Calu3 (cell line): ENCODE data around the gene CNTNAP2. TPM values are rescaled to one million over a fixed set of nuclear protein-coding genes. Genes with fewer than 3 reads are reported as not detected.

Experiments
- BruUV-seq: library from RNA; stranded (reverse); fragments of 400-500 nt; replicated peaks from 2 replicates; lab custom pipeline; 2021; lab: Mats Ljungman, UMichigan
- CTCF ChIA-PET: fragments of 300-600 bp; sonication (Branson Sonifier 250); formaldehyde crosslinking; loops from one replicate; lab custom pipeline; 2022; ENCODE audit warnings: antibody characterized with exemption; lab: Charles Lee
- DNase-seq: peaks from one replicate; pipeline ENCODE4 v3.0.0; 2022
- H3K27ac Mint-ChIP-seq: one replicate; pipeline ENCODE4 v1.8.0; 2022; ENCODE audit warnings: mixed read lengths; ENCODE audit not compliant: unreplicated experiment
- H3K27me3 Mint-ChIP-seq: one replicate; pipeline ENCODE4 v1.8.0; 2022; ENCODE audit warnings: mixed read lengths; ENCODE audit not compliant: unreplicated experiment
- H3K36me3 Mint-ChIP-seq: one replicate; pipeline ENCODE4 v1.8.0; 2022; ENCODE audit warnings: mild to moderate bottlenecking, moderate library complexity, mixed read lengths; ENCODE audit not compliant: insufficient read depth, unreplicated experiment
- H3K4me1 Mint-ChIP-seq: one replicate; pipeline ENCODE4 v1.8.0; 2022; ENCODE audit warnings: mild to moderate bottlenecking, low read depth, mixed read lengths; ENCODE audit not compliant: unreplicated experiment
- H3K4me3 Mint-ChIP-seq: one replicate; pipeline ENCODE4 v1.8.0; 2022; ENCODE audit warnings: mild to moderate bottlenecking, low read depth, moderate library complexity, mixed read lengths; ENCODE audit not compliant: unreplicated experiment
- H3K9me3 Mint-ChIP-seq: one replicate; pipeline ENCODE4 v1.8.0; 2022; ENCODE audit warnings: low read depth, mixed read lengths; ENCODE audit not compliant: unreplicated experiment
- intact Hi-C: fragments of 100-400 bp; cut with micrococcal nuclease; formaldehyde crosslinking; loops from one replicate; pipeline ENCODE4 v1.10.0; 2022; ENCODE audit not compliant: unreplicated experiment
- total RNA-seq: library from RNA; stranded (reverse); gene quantifications from 2 replicates; pipeline ENCODE4 v1.2.3, GENCODE V29; 2022
- TF ChIP-seq, protein P1 (sequence below): fragments of 200-600 bp; IDR thresholded peaks from one replicate; pipeline ENCODE4 v1.8.0; 2022; ENCODE audit warnings: antibody characterized with exemption; ENCODE audit not compliant: unreplicated experiment

The CNTNAP2 gene
- total RNA-seq, 1 experiment from 2014 or later, result 1.1 TPM

DNA sequence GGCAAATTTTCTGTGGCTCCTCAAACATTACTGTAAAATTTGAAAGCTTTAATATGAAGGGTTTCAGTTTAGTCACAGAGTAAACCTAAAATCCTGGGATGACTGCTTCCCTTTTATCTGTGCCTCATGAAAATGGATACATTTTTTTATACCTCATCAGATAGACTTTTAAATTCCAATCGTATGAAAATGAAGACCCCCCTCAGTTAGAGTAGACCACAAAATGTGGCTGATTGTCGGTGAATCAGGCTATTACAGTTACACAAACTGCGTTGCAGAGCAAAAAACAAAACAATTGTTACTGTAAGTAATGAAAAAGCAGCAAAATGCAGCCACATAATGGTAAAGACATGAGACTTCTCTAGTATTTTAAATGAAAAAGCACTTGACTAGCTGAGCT is 296.2 kb downstream of the CNTNAP2 start:
- CTCF ChIA-PET, result interaction anchor here (0.5 kb wide), 1 partner anchor 56 kb away, joined by 4 read pairs; no protein-coding TSS in a partner anchor
- BruUV-seq, result no TSS peak
- H3K36me3 Mint-ChIP-seq, result no peaks in the 10 kb centered on the region
- H3K4me1 Mint-ChIP-seq, result no peaks in the 10 kb centered on the region
- DNase-seq, result no peak
- TF ChIP-seq, protein P1, sequence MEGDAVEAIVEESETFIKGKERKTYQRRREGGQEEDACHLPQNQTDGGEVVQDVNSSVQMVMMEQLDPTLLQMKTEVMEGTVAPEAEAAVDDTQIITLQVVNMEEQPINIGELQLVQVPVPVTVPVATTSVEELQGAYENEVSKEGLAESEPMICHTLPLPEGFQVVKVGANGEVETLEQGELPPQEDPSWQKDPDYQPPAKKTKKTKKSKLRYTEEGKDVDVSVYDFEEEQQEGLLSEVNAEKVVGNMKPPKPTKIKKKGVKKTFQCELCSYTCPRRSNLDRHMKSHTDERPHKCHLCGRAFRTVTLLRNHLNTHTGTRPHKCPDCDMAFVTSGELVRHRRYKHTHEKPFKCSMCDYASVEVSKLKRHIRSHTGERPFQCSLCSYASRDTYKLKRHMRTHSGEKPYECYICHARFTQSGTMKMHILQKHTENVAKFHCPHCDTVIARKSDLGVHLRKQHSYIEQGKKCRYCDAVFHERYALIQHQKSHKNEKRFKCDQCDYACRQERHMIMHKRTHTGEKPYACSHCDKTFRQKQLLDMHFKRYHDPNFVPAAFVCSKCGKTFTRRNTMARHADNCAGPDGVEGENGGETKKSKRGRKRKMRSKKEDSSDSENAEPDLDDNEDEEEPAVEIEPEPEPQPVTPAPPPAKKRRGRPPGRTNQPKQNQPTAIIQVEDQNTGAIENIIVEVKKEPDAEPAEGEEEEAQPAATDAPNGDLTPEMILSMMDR, result no peak
- H3K27me3 Mint-ChIP-seq, result no peaks in the 10 kb centered on the region
- H3K4me3 Mint-ChIP-seq, result no peak overlapping the region
- H3K9me3 Mint-ChIP-seq, result peaks cover 2% of the 10 kb centered on the region
- intact Hi-C loops, result no loop called here
- no peak overlapping the region for H3K27ac Mint-ChIP-seq

DNA sequence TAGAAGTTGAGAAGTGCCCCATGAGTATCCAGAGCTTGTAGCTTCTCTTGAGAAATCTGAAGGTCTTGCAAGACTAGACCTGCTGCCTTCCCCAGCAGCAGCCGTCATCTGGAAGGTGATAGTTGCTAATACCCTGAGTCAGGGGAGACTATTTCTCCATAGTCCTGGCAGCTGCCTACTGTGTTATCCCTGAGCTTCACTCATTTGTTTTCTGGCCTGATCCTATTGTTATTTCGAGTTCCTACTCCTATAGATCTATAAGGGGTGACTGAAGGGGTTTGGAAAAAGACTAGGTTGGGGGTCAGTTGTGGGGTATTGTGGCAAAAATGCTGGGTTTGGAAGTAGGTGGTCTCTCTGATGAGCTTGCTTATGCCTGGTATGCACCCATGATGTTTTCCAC is 297.8 kb downstream of the CNTNAP2 start:
- no peaks in the 10 kb centered on the region for H3K36me3 Mint-ChIP-seq
- H3K4me1 Mint-ChIP-seq, result no peaks in the 10 kb centered on the region
- H3K27ac Mint-ChIP-seq, result no peak overlapping the region
- TF ChIP-seq, protein P1, result no peak
- peaks cover 2% of the 10 kb centered on the region for H3K9me3 Mint-ChIP-seq
- intact Hi-C loops, result no loop called here
- no peak for DNase-seq
- CTCF ChIA-PET, result no interaction called here
- H3K27me3 Mint-ChIP-seq, result no peaks in the 10 kb centered on the region
- H3K4me3 Mint-ChIP-seq, result no peak overlapping the region
- BruUV-seq, result no TSS peak

DNA sequence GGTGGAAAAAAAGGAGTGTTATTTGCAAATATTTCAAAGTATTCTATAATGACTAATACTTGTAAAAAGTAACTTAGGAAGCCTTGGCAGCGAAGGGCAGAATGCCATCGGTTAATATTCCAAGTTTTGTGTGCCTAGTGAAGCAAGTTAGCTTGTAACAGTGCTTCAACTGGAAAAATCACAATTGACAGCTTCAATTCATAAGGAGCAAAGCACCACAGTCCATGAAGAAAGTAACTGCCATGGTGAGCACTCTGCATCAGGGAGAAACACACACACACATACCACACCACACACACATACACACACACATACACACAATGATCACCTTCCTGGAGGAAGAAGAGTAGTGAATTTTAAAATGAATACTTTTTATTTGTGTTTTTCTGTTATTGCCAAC is 298.3 kb downstream of the CNTNAP2 start:
- Mint-ChIP-seq H3K4me3 (no peak overlapping the region), H3K9me3 (peaks cover 2% of the 10 kb centered on the region), H3K36me3 (no peaks in the 10 kb centered on the region), H3K4me1 (no peaks in the 10 kb centered on the region), H3K27me3 (no peaks in the 10 kb centered on the region), H3K27ac (no peak overlapping the region)
- CTCF ChIA-PET, result no interaction called here
- TF ChIP-seq, protein P1, result no peak
- intact Hi-C loops, result no loop called here
- DNase-seq, result no peak
- BruUV-seq, result no TSS peak

DNA sequence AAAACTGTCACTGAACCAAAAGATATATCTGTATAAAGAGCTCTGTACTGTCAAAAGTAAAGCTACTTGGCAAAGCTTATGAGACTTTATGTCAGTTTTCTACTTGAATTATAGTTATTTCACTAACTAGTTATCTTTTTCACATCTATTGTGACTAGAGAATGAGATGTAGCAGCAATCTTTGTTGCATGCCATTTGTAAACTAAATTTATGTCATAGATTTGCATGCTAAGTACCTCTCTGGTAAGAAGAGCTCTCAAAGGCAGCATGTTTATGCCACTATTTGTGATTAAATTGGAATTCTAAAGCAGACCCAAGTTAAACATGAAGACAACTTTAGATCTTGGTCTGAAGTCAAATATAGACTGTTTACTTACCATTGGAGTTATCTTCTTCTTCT is 300.6 kb downstream of the CNTNAP2 start:
- TF ChIP-seq, protein P1, result no peak
- H3K4me3 Mint-ChIP-seq, result no peak overlapping the region
- no peak for DNase-seq
- no peaks in the 10 kb centered on the region for H3K27me3 Mint-ChIP-seq
- H3K4me1 Mint-ChIP-seq, result no peaks in the 10 kb centered on the region
- H3K27ac Mint-ChIP-seq, result no peak overlapping the region
- intact Hi-C loops, result no loop called here
- H3K9me3 Mint-ChIP-seq, result peaks cover 2% of the 10 kb centered on the region
- H3K36me3 Mint-ChIP-seq, result no peaks in the 10 kb centered on the region
- CTCF ChIA-PET, result no interaction called here
- no TSS peak for BruUV-seq
